Thyroid gland (tissue), 4 donors: Measurements from ENCODE around the gene TMEM267.

Experiments used
- CTCF ChIP-seq, 6 experiments: fragments of 200-600 bp in 3 of 6; fragments of 450-650 bp in 3 of 6; sonication (generic) in 3 of 6; IDR thresholded peaks; one replicate each; pipeline ENCODE4 v1.5.1; 2016 to 2019; ENCODE audit warnings: antibody characterized with exemption in 6 of 6, mild to moderate bottlenecking in 2 of 6, inconsistent platforms in 1 of 6, moderate library complexity in 1 of 6
- POLR2A ChIP-seq, 2 donors: fragments of 450-650 bp; IDR thresholded peaks; one replicate each; pipeline ENCODE4 v1.6.1; 2017; ENCODE audit warnings: antibody characterized with exemption in 2 of 2, mild to moderate bottlenecking in 2 of 2, moderate library complexity in 1 of 2

DNA sequence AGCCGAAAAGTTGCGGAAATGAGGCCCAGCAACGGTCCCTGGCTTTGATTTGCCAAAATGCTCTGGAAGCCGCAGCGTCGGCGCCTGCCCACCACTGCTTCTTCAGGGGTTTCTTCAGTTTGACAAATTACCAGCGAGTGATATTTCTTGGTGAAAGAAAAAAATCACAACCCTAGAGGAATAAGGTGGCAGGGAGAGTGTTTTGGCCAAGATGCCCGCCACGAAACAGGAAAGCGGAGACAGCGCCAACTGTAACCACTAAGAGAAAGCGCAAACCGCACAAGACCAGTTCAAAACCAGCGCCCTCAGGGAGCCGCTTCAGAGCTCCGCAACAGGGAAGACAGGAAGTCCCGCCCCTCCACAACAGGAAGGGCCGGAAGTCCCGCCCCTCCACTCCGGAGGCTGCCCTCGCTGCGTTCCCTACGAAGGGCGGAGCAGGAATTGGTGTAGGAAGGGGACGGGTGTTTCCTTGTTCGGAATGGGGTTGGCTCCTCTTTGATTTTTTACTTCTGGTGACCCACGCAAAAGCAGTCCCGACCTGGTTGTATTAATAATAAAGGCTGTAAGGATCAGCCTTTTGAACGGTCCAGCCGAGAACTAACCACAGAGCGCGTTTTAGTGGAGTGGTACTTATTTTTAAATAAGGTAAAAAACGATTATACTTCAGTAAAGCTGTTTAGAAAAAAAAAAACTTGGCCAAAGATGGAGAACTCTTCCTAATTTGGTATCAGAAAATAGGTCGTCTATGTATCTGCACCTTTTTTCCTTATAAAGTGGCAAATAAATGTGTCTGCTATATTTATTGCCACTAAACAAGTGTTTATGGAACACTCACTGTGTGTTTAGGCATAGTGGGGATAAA, 31.4 kb upstream of the TMEM267 start, which contains the start of gene C5orf34:
- peak in 3 of 6 experiments; percentile 8 to 19 (median 11) for TF ChIP-seq CTCF (IDR thresholded peaks at IDR 0.05)
- TF ChIP-seq POLR2A (IDR thresholded peaks at IDR 0.05): peak in 1 of 2 donors; percentile 83
